HEK293 (cell line): ENCODE measurements around the gene MAK.

Source experiments
- CTCF ChIA-PET: fragments of 350-600 bp; formaldehyde crosslinking; extraction: SDS; loops from one replicate; lab custom pipeline; 2021; ENCODE audit warnings: antibody characterized with exemption; lab: Yijun Ruan, JAX
- POLR2A ChIA-PET: fragments of 300-600 bp; formaldehyde crosslinking; extraction: SDS; loops from one replicate; lab custom pipeline; 2020; ENCODE audit warnings: antibody characterized with exemption, inconsistent platforms; lab: Yijun Ruan, JAX
- H3K27ac ChIP-seq: fragments of 200-500 bp; sonication (Bioruptor generic); 2 replicates; pipeline ENCODE4 v1.5.1; 2014; ENCODE audit warnings: low read depth, low read length, control low read depth, inconsistent platforms; ENCODE audit errors: extremely low read depth
- H3K36me3 ChIP-seq, 2 experiments: fragments of 200-500 bp in 1 of 2; sonication (Bioruptor generic) in 1 of 2; 1 replicate in 1 of 2; 2 replicates in 1 of 2; pipeline ENCODE4 v1.5.1; 2014 to 2017; ENCODE audit warnings: inconsistent platforms in 2 of 2, low read length in 2 of 2; ENCODE audit not compliant: control insufficient read depth in 2 of 2, insufficient read depth in 1 of 2
- H3K4me1 ChIP-seq: fragments of 200-500 bp; sonication (Bioruptor generic); 2 replicates; pipeline ENCODE4 v1.5.1; 2014; ENCODE audit warnings: mild to moderate bottlenecking, low read length, inconsistent platforms; ENCODE audit not compliant: control insufficient read depth, insufficient read depth
- H3K4me3 ChIP-seq: 2 replicates; pipeline ENCODE4 v1.5.1; 2011; ENCODE audit warnings: low read depth, mild to moderate bottlenecking, control low read depth, low read length, moderate library complexity
- H3K9me3 ChIP-seq: fragments of 200-500 bp; sonication (Bioruptor generic); 2 replicates; pipeline ENCODE4 v1.5.1; 2014; ENCODE audit warnings: low read depth, low read length, inconsistent platforms; ENCODE audit not compliant: control insufficient read depth, insufficient read depth
- GLI2 ChIP-seq: fragments of 450-650 bp; formaldehyde crosslinking; IDR thresholded peaks from 2 replicates; pipeline ENCODE4; 2017; ENCODE audit warnings: missing biosample characterization, missing genetic modification characterization, low read depth, borderline replicate concordance
- GLI4 ChIP-seq: fragments of 450-650 bp; formaldehyde crosslinking; IDR thresholded peaks from 2 replicates; pipeline ENCODE4 v1.5.1; 2016; ENCODE audit warnings: missing biosample characterization, missing genetic modification characterization
- PRDM6 ChIP-seq: fragments of 450-650 bp; formaldehyde crosslinking; IDR thresholded peaks from 2 replicates; pipeline ENCODE4 v1.5.1; 2017; ENCODE audit warnings: missing biosample characterization, missing genetic modification characterization
- TCF7L2 ChIP-seq: IDR thresholded peaks from 2 replicates; pipeline ENCODE4 v1.6.1; 2011; ENCODE audit warnings: low read depth, mild to moderate bottlenecking, inconsistent platforms, low read length, moderate library complexity, borderline replicate concordance
- ZBTB17 ChIP-seq: fragments of 450-650 bp; formaldehyde crosslinking; IDR thresholded peaks from 2 replicates; pipeline ENCODE4 v1.5.1; 2016; ENCODE audit warnings: missing biosample characterization, missing genetic modification characterization
- ZFHX2 ChIP-seq: fragments of 450-650 bp; formaldehyde crosslinking; conservative IDR thresholded peaks from 2 replicates; pipeline ENCODE4 v1.5.1; 2016; ENCODE audit warnings: missing biosample characterization, missing genetic modification characterization
- ZNF16 ChIP-seq: fragments of 450-650 bp; formaldehyde crosslinking; IDR thresholded peaks from 2 replicates; pipeline ENCODE4 v1.5.1; 2016; ENCODE audit warnings: low read depth, missing biosample characterization, missing genetic modification characterization
- ZNF302 ChIP-seq: fragments of 450-650 bp; formaldehyde crosslinking; IDR thresholded peaks from 2 replicates; pipeline ENCODE4 v1.5.1; 2016; ENCODE audit warnings: missing biosample characterization, missing genetic modification characterization, low read depth
- ZNF416 ChIP-seq: fragments of 450-650 bp; formaldehyde crosslinking; IDR thresholded peaks from 2 replicates; pipeline ENCODE4 v1.5.1; 2016; ENCODE audit warnings: missing biosample characterization, missing genetic modification characterization
- ZNF488 ChIP-seq: fragments of 450-650 bp; formaldehyde crosslinking; IDR thresholded peaks from 2 replicates; pipeline ENCODE4 v1.5.1; 2016; ENCODE audit warnings: missing biosample characterization, missing genetic modification characterization
- ZNF501 ChIP-seq: fragments of 450-650 bp; formaldehyde crosslinking; IDR thresholded peaks from 2 replicates; pipeline ENCODE4 v1.5.1; 2016; ENCODE audit warnings: missing biosample characterization, missing genetic modification characterization
- ZNF521 ChIP-seq: fragments of 450-650 bp; formaldehyde crosslinking; IDR thresholded peaks from 2 replicates; pipeline ENCODE4 v1.5.1; 2017; ENCODE audit warnings: missing biosample characterization, mild to moderate bottlenecking, missing genetic modification characterization
- ZNF529 ChIP-seq: fragments of 450-650 bp; formaldehyde crosslinking; IDR thresholded peaks from 2 replicates; pipeline ENCODE4 v1.5.1; 2017; ENCODE audit warnings: missing genetic modification characterization, missing biosample characterization; ENCODE audit not compliant: insufficient replicate concordance
- ZNF600 ChIP-seq: fragments of 450-650 bp; formaldehyde crosslinking; IDR thresholded peaks from 2 replicates; pipeline ENCODE4 v1.5.1; 2016; ENCODE audit warnings: missing biosample characterization, missing genetic modification characterization
- ZNF624 ChIP-seq: fragments of 450-650 bp; formaldehyde crosslinking; IDR thresholded peaks from 2 replicates; pipeline ENCODE4 v1.5.1; 2017; ENCODE audit warnings: missing biosample characterization, missing genetic modification characterization
- ZNF777 ChIP-seq: fragments of 450-650 bp; formaldehyde crosslinking; IDR thresholded peaks from 2 replicates; pipeline ENCODE4 v1.5.1; 2017; ENCODE audit warnings: missing biosample characterization, missing genetic modification characterization, borderline replicate concordance
- TF ChIP-seq, protein P1 (sequence below): fragments of 450-650 bp; formaldehyde crosslinking; IDR thresholded peaks from 2 replicates; pipeline ENCODE4 v1.5.1; 2016; ENCODE audit warnings: missing biosample characterization, missing genetic modification characterization, borderline replicate concordance
- TF ChIP-seq, protein P2 (sequence below): fragments of 450-650 bp; IDR thresholded peaks from 2 replicates; pipeline ENCODE4 v1.5.1; 2018; ENCODE audit warnings: missing biosample characterization, mild to moderate bottlenecking, missing genetic modification characterization
- TF ChIP-seq, protein P3 (sequence below): fragments of 450-650 bp; formaldehyde crosslinking; IDR thresholded peaks from 2 replicates; pipeline ENCODE4 v1.5.1; 2017; ENCODE audit warnings: missing biosample characterization, missing genetic modification characterization
- TF ChIP-seq, protein P4 (sequence below): fragments of 450-650 bp; formaldehyde crosslinking; IDR thresholded peaks from 2 replicates; pipeline ENCODE4 v1.5.1; 2016; ENCODE audit warnings: missing biosample characterization, missing genetic modification characterization, borderline replicate concordance

The MAK gene

GRCh38 chr6:10850728-10851127, 12.4 kb upstream of the MAK start:
- no peak overlapping the region for H3K27ac ChIP-seq
- H3K36me3 ChIP-seq = no peaks in the 10 kb centered on the region
- ChIA-PET POLR2A (no interaction called here), CTCF (interaction anchor here (0.7 to 1.1 kb wide), 4 partner anchors 8 to 372 kb away, joined by 3 to 4 read pairs (median 4); no protein-coding TSS in a partner anchor)
- H3K9me3 ChIP-seq = no peaks in the 10 kb centered on the region
- no peaks in the 10 kb centered on the region; the same call in 1 of the 2 replicates for H3K4me1 ChIP-seq
- TF ChIP-seq ZFHX2 (tag by site-specific recombination) (no peak), TCF7L2 (0 out of 2 replicates have a peak, but pooled peaks have one; percentile 33)
- H3K4me3 ChIP-seq = no peak overlapping the region

GRCh38 chr6:10849901-10850300, 11.6 kb upstream of the MAK start:
- CTCF ChIA-PET = interaction anchor here (0.7 kb wide), 2 partner anchors 16 to 39 kb away, joined by 3 read pairs; no protein-coding TSS in a partner anchor
- POLR2A ChIA-PET = interaction anchor here (0.7 kb wide), 1 partner anchor 36 kb away, joined by 6 read pairs; no protein-coding TSS in a partner anchor
- TF ChIP-seq PRDM6 (tag by site-specific recombination) (no peak), ZNF521 (tag by site-specific recombination) (no peak), GLI2 (tag by site-specific recombination) (no peak), ZBTB17 (no peak), ZNF777 (tag by site-specific recombination) (no peak), ZNF416 (tag by site-specific recombination) (no peak), ZNF529 (tag by site-specific recombination) (no peak), ZNF16 (no peak), ZNF302 (tag by site-specific recombination) (no peak), ZNF501 (tag by site-specific recombination) (no peak), ZNF488 (no peak), ZNF600 (no peak), GLI4 (no peak), ZNF624 (tag by site-specific recombination) (no peak)
- TF ChIP-seq, protein P1, sequence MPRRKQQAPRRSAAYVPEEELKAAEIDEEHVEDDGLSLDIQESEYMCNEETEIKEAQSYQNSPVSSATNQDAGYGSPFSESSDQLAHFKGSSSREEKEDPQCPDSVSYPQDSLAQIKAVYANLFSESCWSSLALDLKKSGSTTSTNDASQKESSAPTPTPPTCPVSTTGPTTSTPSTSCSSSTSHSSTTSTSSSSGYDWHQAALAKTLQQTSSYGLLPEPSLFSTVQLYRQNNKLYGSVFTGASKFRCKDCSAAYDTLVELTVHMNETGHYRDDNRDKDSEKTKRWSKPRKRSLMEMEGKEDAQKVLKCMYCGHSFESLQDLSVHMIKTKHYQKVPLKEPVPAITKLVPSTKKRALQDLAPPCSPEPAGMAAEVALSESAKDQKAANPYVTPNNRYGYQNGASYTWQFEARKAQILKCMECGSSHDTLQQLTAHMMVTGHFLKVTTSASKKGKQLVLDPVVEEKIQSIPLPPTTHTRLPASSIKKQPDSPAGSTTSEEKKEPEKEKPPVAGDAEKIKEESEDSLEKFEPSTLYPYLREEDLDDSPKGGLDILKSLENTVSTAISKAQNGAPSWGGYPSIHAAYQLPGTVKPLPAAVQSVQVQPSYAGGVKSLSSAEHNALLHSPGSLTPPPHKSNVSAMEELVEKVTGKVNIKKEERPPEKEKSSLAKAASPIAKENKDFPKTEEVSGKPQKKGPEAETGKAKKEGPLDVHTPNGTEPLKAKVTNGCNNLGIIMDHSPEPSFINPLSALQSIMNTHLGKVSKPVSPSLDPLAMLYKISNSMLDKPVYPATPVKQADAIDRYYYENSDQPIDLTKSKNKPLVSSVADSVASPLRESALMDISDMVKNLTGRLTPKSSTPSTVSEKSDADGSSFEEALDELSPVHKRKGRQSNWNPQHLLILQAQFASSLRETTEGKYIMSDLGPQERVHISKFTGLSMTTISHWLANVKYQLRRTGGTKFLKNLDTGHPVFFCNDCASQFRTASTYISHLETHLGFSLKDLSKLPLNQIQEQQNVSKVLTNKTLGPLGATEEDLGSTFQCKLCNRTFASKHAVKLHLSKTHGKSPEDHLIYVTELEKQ = no peak
- TF ChIP-seq, protein P2, sequence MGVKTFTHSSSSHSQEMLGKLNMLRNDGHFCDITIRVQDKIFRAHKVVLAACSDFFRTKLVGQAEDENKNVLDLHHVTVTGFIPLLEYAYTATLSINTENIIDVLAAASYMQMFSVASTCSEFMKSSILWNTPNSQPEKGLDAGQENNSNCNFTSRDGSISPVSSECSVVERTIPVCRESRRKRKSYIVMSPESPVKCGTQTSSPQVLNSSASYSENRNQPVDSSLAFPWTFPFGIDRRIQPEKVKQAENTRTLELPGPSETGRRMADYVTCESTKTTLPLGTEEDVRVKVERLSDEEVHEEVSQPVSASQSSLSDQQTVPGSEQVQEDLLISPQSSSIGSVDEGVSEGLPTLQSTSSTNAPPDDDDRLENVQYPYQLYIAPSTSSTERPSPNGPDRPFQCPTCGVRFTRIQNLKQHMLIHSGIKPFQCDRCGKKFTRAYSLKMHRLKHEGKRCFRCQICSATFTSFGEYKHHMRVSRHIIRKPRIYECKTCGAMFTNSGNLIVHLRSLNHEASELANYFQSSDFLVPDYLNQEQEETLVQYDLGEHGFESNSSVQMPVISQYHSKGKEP (tag by site-specific recombination) = no peak
- TF ChIP-seq, protein P3, sequence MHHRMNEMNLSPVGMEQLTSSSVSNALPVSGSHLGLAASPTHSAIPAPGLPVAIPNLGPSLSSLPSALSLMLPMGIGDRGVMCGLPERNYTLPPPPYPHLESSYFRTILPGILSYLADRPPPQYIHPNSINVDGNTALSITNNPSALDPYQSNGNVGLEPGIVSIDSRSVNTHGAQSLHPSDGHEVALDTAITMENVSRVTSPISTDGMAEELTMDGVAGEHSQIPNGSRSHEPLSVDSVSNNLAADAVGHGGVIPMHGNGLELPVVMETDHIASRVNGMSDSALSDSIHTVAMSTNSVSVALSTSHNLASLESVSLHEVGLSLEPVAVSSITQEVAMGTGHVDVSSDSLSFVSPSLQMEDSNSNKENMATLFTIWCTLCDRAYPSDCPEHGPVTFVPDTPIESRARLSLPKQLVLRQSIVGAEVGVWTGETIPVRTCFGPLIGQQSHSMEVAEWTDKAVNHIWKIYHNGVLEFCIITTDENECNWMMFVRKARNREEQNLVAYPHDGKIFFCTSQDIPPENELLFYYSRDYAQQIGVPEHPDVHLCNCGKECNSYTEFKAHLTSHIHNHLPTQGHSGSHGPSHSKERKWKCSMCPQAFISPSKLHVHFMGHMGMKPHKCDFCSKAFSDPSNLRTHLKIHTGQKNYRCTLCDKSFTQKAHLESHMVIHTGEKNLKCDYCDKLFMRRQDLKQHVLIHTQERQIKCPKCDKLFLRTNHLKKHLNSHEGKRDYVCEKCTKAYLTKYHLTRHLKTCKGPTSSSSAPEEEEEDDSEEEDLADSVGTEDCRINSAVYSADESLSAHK (tag by site-specific recombination) = no peak
- TF ChIP-seq, protein P4, sequence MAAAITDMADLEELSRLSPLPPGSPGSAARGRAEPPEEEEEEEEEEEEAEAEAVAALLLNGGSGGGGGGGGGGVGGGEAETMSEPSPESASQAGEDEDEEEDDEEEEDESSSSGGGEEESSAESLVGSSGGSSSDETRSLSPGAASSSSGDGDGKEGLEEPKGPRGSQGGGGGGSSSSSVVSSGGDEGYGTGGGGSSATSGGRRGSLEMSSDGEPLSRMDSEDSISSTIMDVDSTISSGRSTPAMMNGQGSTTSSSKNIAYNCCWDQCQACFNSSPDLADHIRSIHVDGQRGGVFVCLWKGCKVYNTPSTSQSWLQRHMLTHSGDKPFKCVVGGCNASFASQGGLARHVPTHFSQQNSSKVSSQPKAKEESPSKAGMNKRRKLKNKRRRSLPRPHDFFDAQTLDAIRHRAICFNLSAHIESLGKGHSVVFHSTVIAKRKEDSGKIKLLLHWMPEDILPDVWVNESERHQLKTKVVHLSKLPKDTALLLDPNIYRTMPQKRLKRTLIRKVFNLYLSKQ = no peak

More at GRCh38 chr6:10849901-10850300, 11.6 kb upstream of the MAK start:
- Histone ChIP-seq H3K4me1 (no peaks in the 10 kb centered on the region; the same call in 1 of the 2 replicates), H3K9me3 (no peaks in the 10 kb centered on the region), H3K36me3 (no peaks in the 10 kb centered on the region), H3K4me3 (no peak overlapping the region), H3K27ac (no peak overlapping the region)
